Posterior cingulate gyrus (tissue), 11 donors: Measurements from ENCODE around the gene PABPC3.

ENCODE experiments used
- DNase-seq, 10 donors: peaks; one replicate each; pipeline versions ENCODE4 v3.0.0 to v3.0.0-alpha.2; 2020 to 2021; ENCODE audit warnings: mixed read lengths in 3 of 10
- intact Hi-C: fragments of 100-400 bp; cut with DNase I; formaldehyde crosslinking; loops from one replicate; pipeline ENCODE4 v1.15.1; 2023

The PABPC3 gene

GRCh38 chr13:25110956-25111584 lies 15.1 kb downstream of the PABPC3 start:
- DNase-seq, result no peak
- intact Hi-C loops, result loop anchor here (5.0 kb wide), 1 partner anchor 104 kb away; no protein-coding TSS in a partner anchor

- intact Hi-C loops, result loop anchor here (5.0 kb wide), 1 partner anchor 104 kb away; no protein-coding TSS in a partner anchor
- no peak for DNase-seq
Observed at GRCh38 chr13:25111585-25111956, 15.6 kb downstream of the PABPC3 start.

- DNase-seq, result no peak
- intact Hi-C loops, result loop anchor here (5.0 kb wide), 1 partner anchor 105 kb away; no protein-coding TSS in a partner anchor
Observed at GRCh38 chr13:25112695-25113255, 16.8 kb downstream of the PABPC3 start.

- intact Hi-C loops, result loop anchor here (2.0 to 5.0 kb wide), 2 partner anchors 107 to 173 kb away; partner anchors contain the start of gene MTMR6
- peak; percentile 72 to 97 (median 86) for DNase-seq
Observed at GRCh38 chr13:25114220-25114619, 18.3 kb downstream of the PABPC3 start.

- intact Hi-C loops, result no loop called here
Observed at GRCh38 chr13:25116044-25116443, 20.1 kb downstream of the PABPC3 start.

GRCh38 chr13:25117312-25117711 lies 21.4 kb downstream of the PABPC3 start:
- no peak for DNase-seq
- intact Hi-C loops, result no loop called here

More at GRCh38 chr13:25116044-25116443, 20.1 kb downstream of the PABPC3 start:
- DNase-seq, result no peak

- DNase-seq, result no peak
- intact Hi-C loops, result no loop called here
Observed at GRCh38 chr13:25118378-25118905, 22.5 kb downstream of the PABPC3 start.

GRCh38 chr13:25130944-25131343 lies 35.0 kb downstream of the PABPC3 start:
- intact Hi-C loops, result no loop called here
- no peak for DNase-seq

- intact Hi-C loops, result no loop called here
- no peak for DNase-seq
Observed at GRCh38 chr13:25131881-25132420, 36.0 kb downstream of the PABPC3 start.

- intact Hi-C loops, result no loop called here
- DNase-seq, result no peak
Observed at GRCh38 chr13:25132751-25133390, 36.9 kb downstream of the PABPC3 start.

- intact Hi-C loops, result no loop called here
- no peak for DNase-seq
Observed at GRCh38 chr13:25135896-25136295, 40.0 kb downstream of the PABPC3 start.

GRCh38 chr13:25136880-25137787 lies 41.2 kb downstream of the PABPC3 start:
- DNase-seq, result no peak
- intact Hi-C loops, result no loop called here

GRCh38 chr13:25137788-25138115 lies 41.8 kb downstream of the PABPC3 start:
- no peak for DNase-seq
- intact Hi-C loops, result no loop called here

GRCh38 chr13:25141042-25141441 lies 45.1 kb downstream of the PABPC3 start:
- intact Hi-C loops, result no loop called here
- no peak for DNase-seq

- intact Hi-C loops, result no loop called here
- DNase-seq, result no peak
Observed at GRCh38 chr13:25143706-25144105, 47.8 kb downstream of the PABPC3 start.

- no peak for DNase-seq
- intact Hi-C loops, result no loop called here
Observed at GRCh38 chr13:25147638-25148401, 51.9 kb downstream of the PABPC3 start.

GRCh38 chr13:25148402-25148771 lies 52.5 kb downstream of the PABPC3 start:
- intact Hi-C loops, result no loop called here
- DNase-seq, result no peak
